ENCODE measurements around the gene LILRB2. TPM values are rescaled to one million over a fixed set of nuclear protein-coding genes. Genes with fewer than 3 reads are reported as not detected.
"Not testable (repeated sequence)": the region's sequence is repeated elsewhere in the genome, so short reads cannot be mapped to it uniquely, and the experiment has no call there.

LILRB2 gene
- total RNA-seq, 1 experiment from 2014 or later: not detected

DNA sequence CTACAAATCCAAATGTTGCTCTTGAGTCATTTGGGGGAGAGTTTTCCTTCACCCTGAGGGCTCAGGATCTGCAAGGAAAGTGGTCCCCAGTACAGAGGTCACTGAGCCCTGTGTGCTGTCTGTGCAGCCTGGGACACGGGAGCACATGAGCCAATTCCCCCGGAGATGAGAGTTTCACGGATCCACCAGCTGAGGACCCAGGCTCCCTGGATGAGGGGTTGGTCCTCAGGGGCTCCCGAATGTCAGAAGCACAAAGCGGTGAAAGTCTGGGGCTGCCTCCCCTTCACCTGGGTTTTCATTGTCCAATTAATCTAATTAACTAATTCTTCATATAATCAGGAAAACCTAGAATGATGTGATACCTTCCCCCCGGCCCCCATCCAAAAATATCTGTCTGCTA, 13.6 kb upstream of the LILRB2 start:
- Histone ChIP-seq H3K9ac (ENCODE audit: extremely low read depth, insufficient read length, low read length) (no peak overlapping the region), H3K23ac (ENCODE audit: insufficient read length, low read depth, low read length) (no peak overlapping the region), H4K5ac (ENCODE audit: insufficient read length, low read depth, low read length) (no peak overlapping the region), H3T11ph (ENCODE audit: low read length) (no peak overlapping the region), H3K9me3 (ENCODE audit: control insufficient read depth, low read depth, low read length) (no peaks in the 10 kb centered on the region), H3K27me3 (ENCODE audit: insufficient read depth, low read length) (no peaks in the 10 kb centered on the region; the same call in 1 of the 2 replicates), H3K23me2 (ENCODE audit: insufficient read length, low read depth, low read length, poor library complexity, severe bottlenecking) (no peaks in the 10 kb centered on the region), H2BK5ac (ENCODE audit: insufficient read length, low read length) (no peak overlapping the region), H2AK5ac (ENCODE audit: insufficient read length, low read length) (no peak overlapping the region), H3K14ac (ENCODE audit: insufficient read depth, low read length) (no peak overlapping the region), H3K18ac (ENCODE audit: insufficient read length, low read depth, low read length) (no peak overlapping the region), H4K20me1 (ENCODE audit: control insufficient read depth, insufficient read depth, insufficient read length) (no peaks in the 10 kb centered on the region), H4K91ac (ENCODE audit: insufficient read length, low read depth, low read length) (no peak overlapping the region), H4K8ac (replicated peaks; ENCODE audit: insufficient read length, low read depth, low read length) (no peak overlapping the region), H3K4me1 (ENCODE audit: insufficient read depth, low read length) (no peaks in the 10 kb centered on the region), H3K79me1 (ENCODE audit: insufficient read depth, low read depth, low read length, poor library complexity, severe bottlenecking) (no peaks in the 10 kb centered on the region), H3K79me2 (ENCODE audit: insufficient read depth, low read length) (no peaks in the 10 kb centered on the region), H3K4ac (ENCODE audit: low read depth, low read length) (no peak overlapping the region), H2BK120ac (ENCODE audit: low read depth, low read length, poor library complexity, severe bottlenecking) (no peak overlapping the region), H2BK15ac (ENCODE audit: low read depth, low read length) (no peak overlapping the region), H2BK12ac (ENCODE audit: insufficient read length, low read depth, low read length) (no peak overlapping the region), H3K4me2 (ENCODE audit: insufficient read depth, insufficient read length, low read length) (no peak overlapping the region), H3K27ac (ENCODE audit: insufficient read length, low read depth, low read length) (no peak overlapping the region), H2AFZ (ENCODE audit: low read length) (no peak overlapping the region), H3K56ac (ENCODE audit: insufficient read length, low read depth, low read length) (no peak overlapping the region), H2BK20ac (ENCODE audit: low read depth, low read length, poor library complexity, severe bottlenecking) (no peak overlapping the region)
- no peak for DNase-seq
- WGBS (ENCODE audit: extremely low coverage, insufficient read length, low lambda C conversion rate): no CpG with 5 or more reads among the region's 6 CpGs
- peaks cover 56% of the 10 kb centered on the region for H3K27me3 Mint-ChIP-seq (ENCODE audit: low read depth)
- H3K36me3 Mint-ChIP-seq (ENCODE audit: insufficient read depth in 1 of 3, low read depth in 3 of 3): no peaks in the 10 kb centered on the region
- no peak overlapping the region for H3K4me3 Mint-ChIP-seq
- no peak overlapping the region for H3K27ac Mint-ChIP-seq
- H3K4me1 Mint-ChIP-seq: peaks cover 0 to 12% of the 10 kb centered on the region in 2 experiments; a peak in 2 of 4 replicates
- TF ChIP-seq, protein P1, sequence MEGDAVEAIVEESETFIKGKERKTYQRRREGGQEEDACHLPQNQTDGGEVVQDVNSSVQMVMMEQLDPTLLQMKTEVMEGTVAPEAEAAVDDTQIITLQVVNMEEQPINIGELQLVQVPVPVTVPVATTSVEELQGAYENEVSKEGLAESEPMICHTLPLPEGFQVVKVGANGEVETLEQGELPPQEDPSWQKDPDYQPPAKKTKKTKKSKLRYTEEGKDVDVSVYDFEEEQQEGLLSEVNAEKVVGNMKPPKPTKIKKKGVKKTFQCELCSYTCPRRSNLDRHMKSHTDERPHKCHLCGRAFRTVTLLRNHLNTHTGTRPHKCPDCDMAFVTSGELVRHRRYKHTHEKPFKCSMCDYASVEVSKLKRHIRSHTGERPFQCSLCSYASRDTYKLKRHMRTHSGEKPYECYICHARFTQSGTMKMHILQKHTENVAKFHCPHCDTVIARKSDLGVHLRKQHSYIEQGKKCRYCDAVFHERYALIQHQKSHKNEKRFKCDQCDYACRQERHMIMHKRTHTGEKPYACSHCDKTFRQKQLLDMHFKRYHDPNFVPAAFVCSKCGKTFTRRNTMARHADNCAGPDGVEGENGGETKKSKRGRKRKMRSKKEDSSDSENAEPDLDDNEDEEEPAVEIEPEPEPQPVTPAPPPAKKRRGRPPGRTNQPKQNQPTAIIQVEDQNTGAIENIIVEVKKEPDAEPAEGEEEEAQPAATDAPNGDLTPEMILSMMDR (conservative IDR thresholded peaks at IDR 0.05): no peak
- peaks cover 0 to 43% of the 10 kb centered on the region in 2 experiments; a peak in 2 of 5 replicates for H3K9me3 Mint-ChIP-seq

- not testable (repeated sequence) for H3K79me2 ChIP-seq (ENCODE audit: insufficient read depth, low read length); H4K8ac ChIP-seq (replicated peaks; ENCODE audit: insufficient read length, low read depth, low read length); H3K9ac ChIP-seq (ENCODE audit: extremely low read depth, insufficient read length, low read length); H2BK120ac ChIP-seq (ENCODE audit: low read depth, low read length, poor library complexity, severe bottlenecking); H2BK5ac ChIP-seq (ENCODE audit: insufficient read length, low read length); H3T11ph ChIP-seq (ENCODE audit: low read length); H2BK20ac ChIP-seq (ENCODE audit: low read depth, low read length, poor library complexity, severe bottlenecking); H3K23me2 ChIP-seq (ENCODE audit: insufficient read length, low read depth, low read length, poor library complexity, severe bottlenecking); H3K9me3 ChIP-seq (ENCODE audit: control insufficient read depth, low read depth, low read length); H3K27ac Mint-ChIP-seq; H3K14ac ChIP-seq (ENCODE audit: insufficient read depth, low read length); H4K20me1 ChIP-seq (ENCODE audit: control insufficient read depth, insufficient read depth, insufficient read length); H2BK15ac ChIP-seq (ENCODE audit: low read depth, low read length); H3K27me3 ChIP-seq (ENCODE audit: insufficient read depth, low read length); H3K4ac ChIP-seq (ENCODE audit: low read depth, low read length); H3K23ac ChIP-seq (ENCODE audit: insufficient read length, low read depth, low read length); H3K79me1 ChIP-seq (ENCODE audit: insufficient read depth, low read depth, low read length, poor library complexity, severe bottlenecking); H3K4me3 Mint-ChIP-seq; H4K91ac ChIP-seq (ENCODE audit: insufficient read length, low read depth, low read length); H3K18ac ChIP-seq (ENCODE audit: insufficient read length, low read depth, low read length); H3K27ac ChIP-seq (ENCODE audit: insufficient read length, low read depth, low read length); H4K5ac ChIP-seq (ENCODE audit: insufficient read length, low read depth, low read length); H2BK12ac ChIP-seq (ENCODE audit: insufficient read length, low read depth, low read length); H3K56ac ChIP-seq (ENCODE audit: insufficient read length, low read depth, low read length); H3K4me2 ChIP-seq (ENCODE audit: insufficient read depth, insufficient read length, low read length); H2AFZ ChIP-seq (ENCODE audit: low read length); H2AK5ac ChIP-seq (ENCODE audit: insufficient read length, low read length); H3K36me3 Mint-ChIP-seq (ENCODE audit: insufficient read depth in 1 of 3, low read depth in 3 of 3); H3K4me1 ChIP-seq (ENCODE audit: insufficient read depth, low read length); DNase-seq
- Mint-ChIP-seq H3K27me3 (ENCODE audit: low read depth) (peaks cover 38% of the 10 kb centered on the region), H3K4me1 (peaks cover 0 to 22% of the 10 kb centered on the region in 2 experiments; a peak in 2 of 4 replicates), H3K9me3 (peaks cover 0 to 55% of the 10 kb centered on the region in 2 experiments; a peak in 2 of 5 replicates)
- WGBS (ENCODE audit: extremely low coverage, insufficient read length, low lambda C conversion rate): no CpG with 5 or more reads among the region's 8 CpGs
Measured at GRCh38 chr19:54289160-54289559, 8.2 kb upstream of the LILRB2 start.
